Hematopoietic multipotent progenitor cell treated with erythropoietin and hydrocortisone succinate and interleukin-3 and kit ligand, for 4 days (in vitro differentiated cells): ENCODE data around the gene PLSCR1.
A peak's percentile ranks its signal among the peaks of the same experiment; 100 is the strongest.

Source experiments
- DNase-seq: peaks from one replicate; pipeline ENCODE4 v3.0.0-alpha.2; 2015

The PLSCR1 gene

DNA sequence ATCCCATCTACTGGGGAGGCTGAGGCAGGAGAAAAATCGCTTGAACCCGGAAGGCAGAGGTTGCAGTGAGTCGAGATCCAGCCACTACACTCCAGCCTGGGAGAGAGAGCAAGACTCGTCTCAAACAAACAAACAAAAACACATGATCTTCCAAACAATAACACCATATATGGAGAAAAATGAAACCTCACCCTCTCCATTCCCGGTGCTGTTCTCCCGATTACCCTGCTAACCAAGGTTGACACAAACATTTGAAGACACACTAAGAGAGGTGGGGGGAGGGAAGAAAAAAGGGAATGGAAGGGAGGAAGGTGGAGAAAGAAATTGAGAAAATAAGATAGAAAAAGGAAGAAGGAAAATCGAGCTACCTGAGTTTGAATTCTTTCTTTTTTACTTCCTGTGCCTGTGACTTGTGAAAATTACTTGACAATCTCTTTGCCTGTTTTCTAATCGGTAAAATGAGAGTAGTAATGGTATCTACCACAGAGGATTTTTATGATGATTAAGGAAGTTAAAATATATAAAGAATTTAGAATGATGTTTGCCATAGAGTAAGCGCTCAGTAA lies 73.9 kb downstream of the PLSCR1 start:
- no peak for DNase-seq

DNA sequence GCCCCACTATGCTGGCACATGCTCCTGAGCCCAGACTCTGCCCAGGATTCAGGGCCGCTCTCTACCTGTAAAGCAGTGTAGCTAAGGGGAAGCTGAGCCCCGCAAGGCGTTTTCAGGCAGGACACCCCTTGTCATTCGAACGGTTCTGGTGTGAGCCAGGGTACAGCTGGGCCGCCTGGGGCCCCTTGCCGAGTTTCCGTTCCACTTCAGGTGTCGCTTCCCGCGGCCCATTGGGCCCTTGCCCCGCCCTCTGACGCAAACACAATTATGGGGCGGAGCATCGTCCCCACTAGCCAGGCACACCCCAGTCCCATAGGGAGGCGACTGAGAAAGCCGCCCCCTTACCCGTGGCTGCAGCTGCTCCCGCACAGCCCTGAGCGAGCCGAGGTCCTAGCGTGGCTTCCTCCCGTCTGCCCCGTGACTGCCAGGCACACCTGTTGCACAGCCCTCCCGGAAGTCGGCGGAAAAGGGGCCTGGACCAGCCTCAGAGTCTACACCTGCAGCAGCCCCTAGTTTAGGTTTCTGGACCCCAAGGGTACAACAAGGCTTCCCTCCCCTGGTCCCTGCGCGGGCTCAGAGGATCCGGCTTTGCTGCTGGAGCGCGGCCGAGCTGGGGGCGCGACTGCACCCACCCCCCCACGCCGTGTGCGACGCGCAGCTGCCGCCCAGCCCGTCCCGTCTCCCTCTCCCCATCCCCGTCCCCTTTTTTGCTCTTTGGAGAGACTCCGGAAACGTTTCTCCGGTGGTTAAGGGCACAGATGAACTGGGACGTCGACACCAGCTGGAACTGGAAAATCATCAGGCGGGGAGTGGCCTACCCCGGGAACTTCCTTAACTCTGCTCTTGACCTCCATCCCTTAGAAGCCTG lies 75.0 kb downstream of the PLSCR1 start, which contains the start of gene PLSCR2:
TSS of gene PLSCR2 (minus strand) at position 412 of the 868 bp plus-strand sequence. CDS start 9,657 bp downstream, outside the sequence.
- DNase-seq, result peak; percentile 74

DNA sequence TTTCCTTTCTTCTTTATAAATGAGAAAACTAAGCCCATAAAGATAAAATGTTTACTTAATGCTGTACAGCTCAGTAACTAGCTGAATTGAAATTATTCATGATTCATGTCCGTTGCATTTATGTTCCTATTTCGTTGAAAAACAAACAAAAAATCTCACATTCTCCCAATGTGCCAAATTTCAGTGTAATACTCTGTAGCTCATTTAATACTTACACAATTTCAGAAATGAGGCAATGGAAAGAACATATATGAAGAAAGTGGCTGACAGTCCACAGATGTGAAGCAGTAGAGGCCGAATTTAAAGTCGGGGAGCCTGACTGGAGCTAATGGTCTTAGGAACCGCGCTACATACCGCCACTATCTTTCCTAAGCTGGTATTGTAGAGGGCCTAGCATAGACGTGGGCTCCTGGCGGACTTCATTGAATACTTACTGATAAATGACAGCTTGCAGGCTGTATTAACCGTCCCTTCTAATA lies 75.7 kb downstream of the PLSCR1 start:
- peak; percentile 43 for DNase-seq

- DNase-seq, result no peak
Observed at GRCh38 chr3:146468234-146468633, 76.2 kb downstream of the PLSCR1 start.

DNA sequence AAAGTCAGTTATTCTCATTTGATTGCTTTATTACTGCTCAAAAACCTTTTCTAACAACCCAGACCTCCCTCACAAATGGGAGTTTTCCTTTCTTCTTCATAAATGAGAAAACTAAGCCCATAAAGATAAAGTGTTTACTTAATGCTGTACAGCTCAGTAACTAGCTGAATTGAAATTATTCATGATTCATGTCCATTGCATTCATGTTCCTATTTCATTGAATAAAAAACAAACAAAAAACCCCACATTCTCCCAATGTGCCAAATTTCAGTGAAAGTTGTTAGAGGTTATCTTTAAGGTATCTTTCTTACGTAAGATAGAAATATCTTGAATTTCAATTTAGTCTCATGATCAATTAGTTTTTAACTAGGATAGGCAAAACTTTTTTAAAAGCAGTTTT lies 77.8 kb downstream of the PLSCR1 start:
- DNase-seq, result no peak

DNA sequence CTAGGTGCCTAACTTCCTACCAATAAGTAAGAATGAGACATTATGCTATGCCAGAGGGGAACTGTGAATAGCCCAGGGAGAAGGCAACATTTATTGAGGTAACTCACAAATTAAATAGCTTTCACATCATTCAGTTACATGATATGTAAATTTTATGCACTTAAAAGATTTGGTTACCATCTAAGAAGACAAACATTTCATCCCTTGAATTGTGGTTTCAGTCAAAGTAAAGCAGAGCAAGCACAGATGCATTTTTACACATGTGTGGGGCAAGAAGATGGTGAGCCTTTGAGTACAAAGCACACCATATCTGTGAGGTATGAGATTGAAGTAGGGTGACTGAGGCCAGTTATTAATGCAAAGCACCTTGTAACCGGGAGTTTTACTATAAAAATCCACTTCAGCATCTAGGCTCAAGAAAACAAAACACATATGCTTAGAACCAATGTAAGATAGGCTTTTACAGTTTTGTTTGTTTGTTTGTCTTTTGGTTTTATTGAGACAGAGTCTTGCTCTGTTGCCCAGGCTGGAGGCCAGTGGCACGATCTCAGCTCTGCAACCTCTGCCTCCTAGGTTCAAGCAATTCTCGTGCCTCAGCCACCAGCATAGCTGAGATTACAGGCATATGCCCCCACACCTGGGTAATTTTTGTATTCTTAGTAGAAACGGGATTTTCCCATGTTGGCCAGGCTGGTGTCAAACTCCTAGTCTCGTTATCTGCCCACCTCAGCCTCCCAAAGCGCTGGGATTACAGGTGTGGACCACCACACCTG lies 78.5 kb downstream of the PLSCR1 start:
- no peak for DNase-seq
